Esophagus mucosa (tissue), 1 donor: Measurements from ENCODE around the gene AMH. TPM values are rescaled to one million over a fixed set of nuclear protein-coding genes. Genes with fewer than 3 reads are reported as not detected.

ENCODE experiments used
- ATAC-seq: fragments of 200-7000 bp; cut with Tn5 transposase; one replicate; pipeline ENCODE4 v1.9.1; 2020
- total RNA-seq: library from RNA; stranded (reverse); gene quantifications from one replicate; pipeline ENCODE4 v1.2.4, GENCODE V29; 2023
- donor health status: DM: yes; HTN: yes; CAD: no.

The AMH gene
- total RNA-seq, 1 donor from 2014 or later = 0.56 TPM

DNA sequence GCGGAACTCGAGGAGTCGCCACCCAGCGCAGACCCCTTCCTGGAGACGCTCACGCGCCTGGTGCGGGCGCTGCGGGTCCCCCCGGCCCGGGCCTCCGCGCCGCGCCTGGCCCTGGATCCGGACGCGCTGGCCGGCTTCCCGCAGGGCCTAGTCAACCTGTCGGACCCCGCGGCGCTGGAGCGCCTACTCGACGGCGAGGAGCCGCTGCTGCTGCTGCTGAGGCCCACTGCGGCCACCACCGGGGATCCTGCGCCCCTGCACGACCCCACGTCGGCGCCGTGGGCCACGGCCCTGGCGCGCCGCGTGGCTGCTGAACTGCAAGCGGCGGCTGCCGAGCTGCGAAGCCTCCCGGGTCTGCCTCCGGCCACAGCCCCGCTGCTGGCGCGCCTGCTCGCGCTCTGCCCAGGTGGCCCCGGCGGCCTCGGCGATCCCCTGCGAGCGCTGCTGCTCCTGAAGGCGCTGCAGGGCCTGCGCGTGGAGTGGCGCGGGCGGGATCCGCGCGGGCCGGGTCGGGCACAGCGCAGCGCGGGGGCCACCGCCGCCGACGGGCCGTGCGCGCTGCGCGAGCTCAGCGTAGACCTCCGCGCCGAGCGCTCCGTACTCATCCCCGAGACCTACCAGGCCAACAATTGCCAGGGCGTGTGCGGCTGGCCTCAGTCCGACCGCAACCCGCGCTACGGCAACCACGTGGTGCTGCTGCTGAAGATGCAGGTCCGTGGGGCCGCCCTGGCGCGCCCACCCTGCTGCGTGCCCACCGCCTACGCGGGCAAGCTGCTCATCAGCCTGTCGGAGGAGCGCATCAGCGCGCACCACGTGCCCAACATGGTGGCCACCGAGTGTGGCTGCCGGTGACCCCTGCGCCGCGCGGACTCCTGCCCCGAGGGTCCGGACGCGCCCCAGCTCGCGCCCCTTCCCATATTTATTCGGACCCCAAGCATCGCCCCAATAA, 2.3 kb downstream of the AMH start:
- ATAC-seq = no peak

DNA sequence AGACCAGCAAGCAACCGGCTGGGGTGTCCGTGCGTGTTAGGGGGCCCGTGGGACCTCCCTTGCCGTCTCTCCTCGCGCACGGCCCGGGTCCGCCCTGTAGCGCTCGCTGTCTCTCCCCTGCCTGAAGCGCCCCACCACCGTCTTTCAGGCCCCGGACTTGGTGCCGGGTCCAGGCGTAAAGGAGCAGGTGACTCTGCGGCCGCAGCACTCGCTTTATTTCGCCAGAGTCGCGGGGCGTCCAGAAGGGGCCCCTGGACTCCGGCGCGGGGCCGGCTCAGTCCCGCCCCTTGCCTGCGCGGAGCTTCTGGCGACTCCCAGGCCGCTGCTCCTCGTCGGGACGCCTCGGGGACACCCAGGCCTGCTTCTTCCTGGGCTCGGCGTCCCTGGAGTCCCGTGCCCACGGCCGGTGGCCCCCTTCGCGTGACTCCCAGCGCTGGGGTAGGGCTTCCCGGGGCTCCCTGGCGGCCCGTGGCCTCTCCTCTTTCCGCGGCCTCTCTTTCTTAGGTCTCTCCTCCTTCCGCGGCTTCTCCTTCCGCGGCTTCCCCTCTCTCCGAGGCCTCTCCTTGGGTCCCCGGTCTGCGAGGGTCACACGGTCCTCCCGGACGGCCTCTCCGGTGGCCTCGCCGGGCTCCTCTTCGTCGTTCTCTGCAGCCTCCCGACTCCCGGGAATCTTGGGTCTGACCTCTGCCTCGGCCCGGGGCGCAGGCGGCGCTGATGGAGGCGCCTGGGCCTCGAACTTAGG, 3.1 kb downstream of the AMH start:
- ATAC-seq = no peak

DNA sequence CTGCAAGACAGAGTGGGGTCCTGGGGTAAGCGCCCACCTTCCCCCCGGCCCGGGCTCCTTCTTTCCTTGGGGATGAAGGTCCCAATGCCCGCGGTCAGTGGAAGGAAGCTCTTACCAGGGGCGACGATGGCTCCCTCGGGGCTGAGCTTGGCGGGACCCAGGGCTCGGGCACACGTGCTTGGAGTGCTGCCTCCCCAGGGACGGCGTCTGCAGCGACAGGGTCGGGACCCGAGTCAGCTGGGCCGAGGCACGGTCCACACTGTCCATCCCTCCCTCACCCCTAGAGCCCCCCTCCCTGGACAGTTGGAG, 3.6 kb downstream of the AMH start:
- ATAC-seq = no peak

DNA sequence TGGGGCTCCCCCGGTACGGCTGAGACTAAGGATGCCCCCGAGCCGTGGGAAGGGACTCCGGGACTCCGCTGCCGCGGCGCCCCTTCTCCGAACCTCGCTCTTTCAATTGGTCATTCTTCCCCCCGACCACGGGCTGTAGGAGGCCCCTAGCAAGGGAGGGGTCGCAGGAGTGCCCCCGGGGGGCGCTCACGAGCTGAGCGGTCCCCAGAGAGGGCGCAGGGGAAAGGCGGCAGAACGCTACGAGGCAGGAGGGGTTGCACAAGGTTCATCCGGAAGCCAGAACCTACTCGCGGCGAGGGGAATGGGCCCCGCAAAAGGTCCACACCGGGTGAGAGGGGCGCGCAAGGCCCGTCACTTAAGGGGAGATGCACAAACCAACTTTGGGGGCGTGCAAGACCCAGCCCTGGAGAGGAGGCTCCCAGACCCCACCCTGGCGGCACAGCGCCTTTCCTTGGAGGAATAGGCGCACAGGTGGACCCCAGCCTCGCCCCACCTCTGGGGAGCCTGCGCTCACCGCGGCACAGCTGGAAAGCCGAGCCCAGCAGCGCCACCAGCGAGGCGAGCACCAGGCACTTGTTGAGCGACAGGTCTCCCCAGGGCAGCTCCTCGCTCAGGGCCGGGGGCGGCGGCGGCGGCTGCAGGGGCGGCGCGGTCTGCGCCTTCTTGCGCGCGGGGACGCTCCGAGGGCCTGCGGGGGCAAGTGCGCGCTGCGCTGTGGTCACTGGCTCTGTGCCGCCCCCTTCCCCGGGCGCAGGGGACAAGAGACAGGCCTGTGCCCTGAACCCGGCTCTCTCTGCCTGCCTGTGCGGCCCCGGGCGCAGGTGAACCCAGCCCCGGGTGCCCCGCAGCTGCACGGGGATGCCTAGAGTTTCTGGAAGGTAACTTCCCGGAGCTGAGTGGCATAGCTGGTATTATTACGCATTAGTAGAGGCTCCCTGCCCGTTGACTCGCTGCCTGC, 4.3 kb downstream of the AMH start:
- ATAC-seq = no peak

DNA sequence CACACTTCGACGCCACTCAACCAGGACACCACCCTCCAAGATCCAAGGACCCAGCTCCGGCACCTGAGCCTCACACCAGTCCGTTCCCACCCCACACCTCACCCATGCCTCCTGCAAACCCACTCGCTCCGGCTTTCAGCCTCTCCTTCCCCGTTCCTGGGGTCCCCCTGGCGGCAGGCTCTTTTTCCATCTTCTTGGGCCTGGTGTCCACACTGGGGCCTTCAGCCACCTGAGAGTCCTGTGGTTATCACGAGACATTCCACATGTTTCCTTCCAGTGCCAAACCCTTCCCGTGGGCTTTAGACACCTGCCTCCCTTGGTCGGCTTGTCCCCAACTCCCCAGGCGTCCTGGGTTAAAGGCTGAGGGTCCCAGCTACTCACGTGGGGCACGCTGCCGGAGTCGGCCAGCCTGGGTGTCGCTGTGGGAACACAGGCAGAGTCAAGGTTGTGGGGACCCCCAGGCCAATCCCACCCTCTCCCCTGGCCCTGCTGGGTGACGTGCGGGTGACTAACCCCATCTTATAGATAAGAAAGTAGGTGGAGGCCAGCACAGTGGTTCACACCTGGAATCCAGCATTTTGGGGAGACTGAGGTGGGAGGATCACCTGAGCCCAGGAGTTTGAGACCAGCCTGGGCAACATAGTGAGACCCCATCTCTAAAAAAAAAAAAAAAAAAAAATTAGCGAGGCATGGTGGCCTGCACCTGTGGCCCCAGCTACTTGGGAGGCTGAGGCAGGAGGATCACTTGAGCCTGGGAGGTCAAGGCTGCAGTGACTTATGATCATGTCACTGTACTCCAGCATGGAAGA, 5.1 kb downstream of the AMH start:
- no peak for ATAC-seq

DNA sequence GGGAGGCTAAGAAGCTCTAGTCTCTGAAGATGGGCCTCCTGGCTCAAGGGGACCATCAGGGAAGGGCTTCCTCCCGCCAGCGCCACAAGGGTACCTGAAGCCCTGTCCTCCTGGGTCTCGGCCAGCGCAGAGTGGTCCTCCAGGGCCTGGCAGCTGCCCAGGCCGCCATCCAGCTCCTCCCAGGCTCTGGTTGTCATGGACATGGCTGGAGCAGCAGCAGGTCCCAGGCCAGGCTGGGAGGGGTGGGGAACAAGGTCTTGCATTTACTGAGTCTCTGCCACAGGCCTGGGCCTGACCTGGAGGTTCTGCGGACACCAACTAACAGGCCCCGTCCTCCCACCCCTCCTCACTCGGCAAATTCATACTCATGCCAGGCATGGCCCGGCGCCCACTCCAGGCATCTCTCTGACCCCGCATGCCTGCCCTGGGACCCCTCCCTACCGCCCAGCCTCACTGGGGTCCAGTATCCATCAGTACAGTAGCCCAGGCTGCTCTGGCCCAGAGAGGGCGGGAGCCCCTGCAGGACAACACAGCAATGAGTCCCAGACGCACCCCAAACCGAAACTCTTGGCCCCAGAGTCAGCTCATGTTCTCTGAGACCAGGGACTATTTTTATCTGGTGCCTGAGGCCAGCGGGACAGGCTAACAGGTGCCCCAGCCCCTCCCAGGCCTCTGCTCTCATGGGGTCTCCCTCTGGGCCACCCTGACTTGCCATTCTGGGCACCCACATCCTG, 6.2 kb downstream of the AMH start:
- ATAC-seq = no peak

DNA sequence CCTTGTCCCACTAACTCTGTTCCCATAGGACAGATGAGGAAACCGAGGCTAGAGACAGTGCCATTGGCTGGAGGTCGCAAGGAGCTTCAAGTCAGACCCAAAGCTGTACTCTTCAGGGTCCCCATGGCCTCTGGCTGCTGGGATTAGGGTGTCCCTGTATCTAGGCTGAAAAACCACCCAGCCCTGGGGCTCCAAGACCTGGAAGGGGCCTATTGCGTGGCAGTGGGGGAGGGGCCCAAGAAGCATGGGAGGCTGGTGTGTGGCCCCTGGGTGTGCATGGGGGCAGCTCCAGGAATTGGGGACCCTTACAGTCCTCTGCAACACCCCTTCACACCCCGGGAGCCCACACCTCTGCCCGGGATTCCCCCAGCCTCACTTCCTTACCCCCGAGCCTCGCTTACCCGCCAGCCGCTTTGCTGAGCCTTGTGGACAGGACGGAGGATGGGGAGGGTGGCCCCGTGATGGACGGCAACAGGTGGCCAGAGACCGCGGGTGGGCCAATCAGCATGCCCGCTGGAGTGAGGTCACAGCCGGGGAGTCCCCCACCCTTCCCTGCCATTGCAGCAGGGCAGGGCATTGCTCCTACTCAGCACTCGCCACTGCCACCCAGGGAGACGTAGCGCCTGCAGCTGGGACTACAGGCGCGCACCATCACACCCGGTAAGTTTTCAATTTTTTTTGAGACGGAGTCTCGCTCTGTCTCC, 7.0 kb downstream of the AMH start, which contains the start of gene JSRP1:
JSRP1 (minus strand) TSS at position 436 of the 704 bp plus-strand sequence. CDS start 1,103 bp downstream, outside the sequence.
- ATAC-seq = no peak

DNA sequence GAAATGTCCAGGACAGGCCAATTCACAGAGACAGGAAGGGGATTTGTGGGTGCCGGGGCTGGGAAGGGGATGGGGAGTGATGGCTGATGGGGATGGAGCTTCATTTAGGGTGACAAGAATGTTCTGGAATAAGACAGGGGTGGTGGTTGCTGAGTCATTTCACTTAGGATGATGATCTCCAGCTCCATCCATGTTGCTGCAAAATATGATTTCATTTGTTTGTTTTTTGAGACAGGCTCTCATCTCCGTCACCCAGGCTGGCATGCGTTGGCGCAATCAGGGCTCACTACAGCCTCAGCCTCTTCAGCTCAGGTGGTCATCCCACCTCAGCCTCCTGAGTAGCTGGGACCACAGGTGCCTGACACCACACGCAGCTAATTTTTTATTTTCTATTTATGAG, 10.2 kb downstream of the AMH start:
- no peak for ATAC-seq

DNA sequence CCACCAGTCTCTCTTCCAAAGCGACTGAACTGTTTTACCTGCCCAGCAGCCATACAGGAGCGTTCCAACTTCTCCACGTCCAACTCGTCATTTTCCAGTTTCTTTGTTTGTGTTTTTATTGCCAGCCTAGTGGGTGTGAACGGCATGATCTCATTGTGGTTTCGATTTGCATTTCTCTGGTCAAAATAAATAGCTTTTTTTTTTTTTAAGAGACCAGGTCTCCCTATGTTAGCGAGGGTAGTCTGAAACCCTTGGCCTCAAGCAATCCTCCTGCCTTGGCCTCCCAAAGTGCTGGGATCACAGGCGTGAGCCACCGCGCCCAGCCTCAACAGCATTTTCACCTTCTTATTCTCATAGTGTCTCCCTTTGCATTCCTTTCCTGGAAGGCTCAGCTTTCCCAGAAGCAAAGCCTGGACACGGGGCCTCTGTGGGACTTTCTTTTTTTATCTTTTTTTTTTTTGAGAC, 11.2 kb downstream of the AMH start:
- ATAC-seq = peak; percentile 50

DNA sequence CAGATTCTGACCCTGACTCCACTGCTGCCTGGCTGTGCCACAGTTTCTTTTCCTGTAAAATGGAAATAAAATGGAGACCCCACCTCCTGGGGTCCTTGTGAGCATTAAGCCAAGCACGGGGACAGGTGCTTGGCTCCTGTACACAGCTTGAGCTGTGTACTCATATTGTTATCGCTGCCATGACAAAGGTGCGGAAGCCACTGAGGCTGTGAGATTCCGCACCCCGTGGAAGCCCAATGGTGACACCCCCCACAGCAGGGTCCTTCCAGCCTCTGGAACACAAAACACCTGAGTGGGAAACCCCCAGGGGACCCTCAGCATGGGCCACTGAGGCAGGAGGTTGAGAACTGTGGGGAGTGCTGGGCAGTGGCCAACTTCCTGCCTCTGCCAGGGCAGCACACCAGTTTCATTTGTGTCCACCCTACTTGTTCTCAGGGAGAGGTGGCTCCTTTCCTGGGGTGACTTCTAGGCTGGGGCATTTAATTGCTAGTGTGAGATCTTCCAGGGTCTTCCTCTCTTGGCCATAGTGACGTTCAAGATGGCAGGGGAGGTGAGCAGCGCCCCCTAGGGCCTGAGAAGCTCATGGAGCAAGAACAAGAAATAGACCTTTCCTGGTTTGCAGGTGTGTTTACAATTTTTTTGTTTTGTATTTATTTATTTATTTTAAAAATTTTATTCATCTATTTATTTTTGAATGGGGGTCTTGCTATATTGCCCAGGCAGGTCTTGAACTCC, 12.5 kb downstream of the AMH start:
- ATAC-seq = peak; percentile 4

DNA sequence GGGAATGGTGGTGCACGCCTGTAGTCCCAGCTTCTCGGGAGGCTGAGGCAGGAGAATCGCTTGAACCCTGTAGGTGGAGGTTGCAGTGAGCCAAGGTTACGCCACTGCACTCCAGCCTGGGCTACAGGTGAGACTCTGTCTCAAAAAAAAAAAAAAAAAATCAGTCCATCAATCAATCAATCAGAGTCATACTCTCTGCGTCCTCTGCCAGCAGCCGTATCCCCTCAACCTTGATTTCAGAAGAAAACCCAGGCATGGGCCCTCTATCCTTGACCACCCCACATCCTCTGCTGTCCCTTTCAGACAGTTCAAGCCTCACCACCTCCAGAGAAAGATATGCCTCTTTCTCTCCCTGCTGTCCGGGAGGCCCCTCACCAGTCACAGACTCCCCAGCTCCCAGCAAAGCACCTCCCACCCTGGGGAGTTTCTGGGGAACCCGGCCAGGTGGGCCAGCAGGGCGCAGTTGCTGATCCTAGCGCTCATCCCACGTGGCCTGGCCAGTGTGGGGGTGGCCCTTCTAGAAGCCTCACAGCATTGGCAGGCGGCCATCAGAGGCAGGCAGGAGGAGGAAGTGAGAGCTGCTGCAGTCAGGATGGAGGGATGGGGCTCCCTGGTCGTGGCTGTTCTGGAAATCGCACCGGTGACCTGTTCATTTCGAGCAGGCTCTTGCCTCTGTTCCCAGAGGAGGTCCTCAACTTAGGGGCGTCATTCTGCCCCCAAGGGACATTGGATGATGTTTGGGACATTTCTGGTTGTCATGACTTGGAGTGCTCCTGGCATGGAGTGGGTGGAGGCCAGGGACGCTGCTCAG, 17.3 kb downstream of the AMH start:
- no peak for ATAC-seq

DNA sequence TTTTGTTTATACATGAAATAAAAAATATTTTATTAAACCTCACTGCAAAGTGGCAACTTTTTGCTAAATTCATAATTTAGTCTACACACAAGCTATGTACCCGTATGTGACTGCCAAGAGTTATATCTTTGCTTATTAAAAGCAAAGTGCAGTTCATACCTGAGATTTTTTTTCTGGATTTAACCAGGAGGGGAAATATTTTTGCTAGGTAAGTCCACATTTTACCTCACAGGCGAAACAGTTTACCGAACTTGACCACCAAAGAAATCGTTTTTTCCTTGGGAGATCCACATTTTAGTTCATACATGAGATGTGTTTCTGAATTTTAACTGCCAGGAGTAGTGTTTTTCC, 19.3 kb downstream of the AMH start:
- ATAC-seq = no peak

DNA sequence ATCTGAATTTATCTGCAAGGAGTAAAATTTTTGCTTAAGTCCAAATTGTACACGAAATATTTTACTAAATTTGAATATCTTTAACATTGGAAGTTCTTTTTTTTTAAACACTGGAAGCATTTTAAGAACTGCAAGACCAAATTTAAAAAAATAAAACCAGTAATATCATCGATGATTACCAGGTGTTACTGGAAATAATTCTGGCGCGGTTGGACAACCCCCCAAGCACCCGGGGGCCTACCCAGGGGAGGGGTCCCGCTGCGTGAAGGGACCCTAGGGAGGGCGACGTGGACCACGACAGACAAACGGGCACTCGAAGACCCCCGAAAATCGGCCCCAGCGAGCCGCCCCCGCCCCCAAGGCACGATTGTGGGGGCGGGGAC, 19.7 kb downstream of the AMH start:
- no peak for ATAC-seq

DNA sequence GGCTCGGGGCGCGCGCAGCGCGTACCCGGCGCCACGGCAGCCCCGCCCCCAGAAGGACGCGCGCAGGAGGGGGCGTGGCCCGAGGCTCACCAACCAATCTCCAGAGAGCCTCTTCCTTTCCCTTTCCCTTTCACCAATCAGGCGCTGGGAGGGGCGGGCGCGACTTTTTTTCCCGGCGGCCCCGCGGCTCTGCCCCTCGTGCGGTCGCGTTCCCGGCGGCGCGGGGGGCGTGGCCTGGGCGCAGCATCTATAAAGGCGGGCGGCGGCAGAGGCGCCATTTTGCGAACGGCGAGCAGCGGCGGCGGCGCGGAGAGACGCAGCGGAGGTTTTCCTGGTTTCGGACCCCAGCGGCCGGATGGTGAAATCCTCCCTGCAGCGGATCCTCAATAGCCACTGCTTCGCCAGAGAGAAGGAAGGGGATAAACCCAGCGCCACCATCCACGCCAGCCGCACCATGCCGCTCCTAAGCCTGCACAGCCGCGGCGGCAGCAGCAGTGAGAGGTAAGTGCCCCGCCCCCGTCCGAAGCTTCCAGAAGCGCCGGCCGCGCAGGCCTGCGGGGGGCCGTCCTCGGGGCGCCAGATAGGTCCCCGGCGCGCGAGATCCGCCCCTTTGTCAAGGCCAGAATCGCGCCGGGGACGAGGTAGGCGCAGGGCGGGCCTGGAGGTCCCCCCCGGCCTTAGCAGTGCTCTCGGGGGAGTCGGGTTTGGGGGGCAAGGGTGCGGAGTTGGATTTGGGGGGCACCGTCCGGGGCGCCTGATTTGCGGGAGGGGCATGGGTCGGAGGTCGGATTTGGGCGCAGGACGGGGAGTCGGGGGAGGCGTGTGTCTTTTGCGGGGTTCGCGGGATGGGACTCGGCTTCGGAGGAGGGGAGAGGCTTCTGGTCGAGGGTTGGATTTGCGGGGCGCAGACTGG, 20.4 kb downstream of the AMH start:
- ATAC-seq = peak; percentile 84

DNA sequence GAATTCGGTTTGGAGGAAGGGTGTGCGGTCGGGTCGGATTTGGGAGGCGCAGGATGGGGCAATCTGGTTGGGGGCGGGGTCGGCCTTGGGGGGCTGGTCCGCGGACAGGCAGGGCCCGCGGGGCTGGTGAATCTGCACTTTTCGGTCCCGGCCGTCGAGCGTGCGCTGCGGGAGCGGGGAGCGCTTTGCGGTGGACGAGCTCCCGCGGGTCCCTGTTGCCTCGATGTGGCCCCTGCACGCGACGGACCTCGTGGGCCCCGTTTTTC, 21.0 kb downstream of the AMH start:
- ATAC-seq = peak; percentile 12

DNA sequence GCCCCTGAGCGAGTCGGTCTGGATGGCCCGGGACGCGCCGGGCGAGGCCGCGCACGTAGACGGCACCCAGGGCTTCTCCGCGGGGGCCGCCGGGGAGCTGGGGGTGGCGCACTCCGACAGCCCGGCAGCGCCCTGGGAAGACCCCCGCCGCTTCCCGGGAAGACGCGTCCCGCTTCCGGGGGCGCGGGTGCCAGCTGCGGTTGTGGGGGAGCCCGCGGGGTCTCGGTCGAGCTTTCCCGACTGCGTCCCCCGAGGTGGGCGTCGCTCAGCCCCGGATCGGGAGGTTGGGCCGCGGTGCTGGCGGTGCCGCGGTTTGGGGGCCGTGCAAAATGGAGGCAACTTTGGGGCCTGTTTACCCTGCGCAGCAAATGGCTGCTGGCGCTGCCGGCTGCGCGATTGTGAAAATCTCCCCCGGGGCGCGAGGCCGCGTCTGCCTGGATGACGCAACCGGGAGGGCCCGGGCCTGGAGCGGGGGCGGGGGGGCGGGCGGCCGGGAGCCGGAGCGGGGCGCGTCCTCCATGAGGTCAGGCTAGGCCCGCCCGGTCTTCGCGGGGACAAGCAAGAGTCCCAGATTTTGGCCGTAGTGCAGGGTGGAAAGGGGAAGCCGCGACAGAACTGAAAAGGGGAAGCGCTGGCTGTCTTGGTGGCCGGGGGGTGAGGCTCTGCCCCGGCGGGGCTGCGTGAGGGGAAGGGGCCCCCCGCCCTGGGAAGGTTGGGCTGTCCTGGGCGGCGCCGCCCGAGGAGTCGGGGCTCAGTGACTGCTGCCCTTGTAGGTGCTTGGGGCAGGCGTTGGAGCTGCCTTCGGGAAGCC, 21.5 kb downstream of the AMH start:
- ATAC-seq = peak; percentile 38
